HEK293 (cell line): ENCODE results near the gene DPYSL3.

Experiments
- ATF2 ChIP-seq: fragments of 450-650 bp; formaldehyde crosslinking; IDR thresholded peaks from 2 replicates; pipeline ENCODE4 v1.5.1; 2016; ENCODE audit warnings: missing biosample characterization, missing genetic modification characterization, low read depth
- GLI4 ChIP-seq: fragments of 450-650 bp; formaldehyde crosslinking; IDR thresholded peaks from 2 replicates; pipeline ENCODE4 v1.5.1; 2016; ENCODE audit warnings: missing biosample characterization, missing genetic modification characterization
- KLF17 ChIP-seq: fragments of 450-650 bp; formaldehyde crosslinking; IDR thresholded peaks from 2 replicates; pipeline ENCODE4 v1.5.1; 2016; ENCODE audit warnings: missing biosample characterization, missing genetic modification characterization
- OSR2 ChIP-seq: fragments of 450-650 bp; formaldehyde crosslinking; IDR thresholded peaks from 2 replicates; pipeline ENCODE4 v1.5.1; 2016; ENCODE audit warnings: missing biosample characterization, missing genetic modification characterization
- PRDM10 ChIP-seq: fragments of 450-650 bp; formaldehyde crosslinking; IDR thresholded peaks from 2 replicates; pipeline ENCODE4 v1.5.1; 2016; ENCODE audit warnings: missing biosample characterization, missing genetic modification characterization
- REST ChIP-seq: fragments of 450-650 bp; formaldehyde crosslinking; IDR thresholded peaks from 2 replicates; pipeline ENCODE4 v1.5.1; 2016; ENCODE audit warnings: missing biosample characterization, missing genetic modification characterization
- YY2 ChIP-seq: fragments of 450-650 bp; formaldehyde crosslinking; IDR thresholded peaks from 2 replicates; pipeline ENCODE4 v1.5.1; 2016; ENCODE audit warnings: missing biosample characterization, missing genetic modification characterization
- ZBTB1 ChIP-seq: fragments of 450-650 bp; formaldehyde crosslinking; IDR thresholded peaks from 2 replicates; pipeline ENCODE4 v1.5.1; 2016; ENCODE audit warnings: missing biosample characterization, missing genetic modification characterization
- ZBTB7A ChIP-seq: fragments of 450-650 bp; formaldehyde crosslinking; IDR thresholded peaks from 2 replicates; pipeline ENCODE4 v1.5.1; 2016; ENCODE audit warnings: low read depth, missing biosample characterization, missing genetic modification characterization
- ZNF114 ChIP-seq: fragments of 450-650 bp; formaldehyde crosslinking; IDR thresholded peaks from 2 replicates; pipeline ENCODE4 v1.5.0; 2017; ENCODE audit warnings: missing biosample characterization, missing genetic modification characterization
- ZNF148 ChIP-seq: fragments of 450-650 bp; formaldehyde crosslinking; IDR thresholded peaks from 2 replicates; pipeline ENCODE4 v1.5.0; 2017; ENCODE audit warnings: missing biosample characterization, missing genetic modification characterization, borderline replicate concordance
- ZNF174 ChIP-seq: fragments of 450-650 bp; formaldehyde crosslinking; IDR thresholded peaks from 2 replicates; pipeline ENCODE4 v1.5.0; 2017; ENCODE audit warnings: missing biosample characterization, mild to moderate bottlenecking, missing genetic modification characterization
- ZNF175 ChIP-seq: fragments of 450-650 bp; formaldehyde crosslinking; IDR thresholded peaks from 2 replicates; pipeline ENCODE4 v1.5.1; 2016; ENCODE audit warnings: missing biosample characterization, missing genetic modification characterization
- ZNF248 ChIP-seq: fragments of 450-650 bp; formaldehyde crosslinking; IDR thresholded peaks from 2 replicates; pipeline ENCODE4 v1.5.1; 2017; ENCODE audit warnings: missing biosample characterization, missing genetic modification characterization
- ZNF26 ChIP-seq: fragments of 450-650 bp; formaldehyde crosslinking; IDR thresholded peaks from 2 replicates; pipeline ENCODE4 v1.5.1; 2016; ENCODE audit warnings: missing biosample characterization, missing genetic modification characterization
- ZNF280D ChIP-seq: fragments of 450-650 bp; formaldehyde crosslinking; IDR thresholded peaks from 2 replicates; pipeline ENCODE4 v1.5.1; 2016; ENCODE audit warnings: missing biosample characterization, missing genetic modification characterization
- ZNF335 ChIP-seq: fragments of 450-650 bp; formaldehyde crosslinking; conservative IDR thresholded peaks from 2 replicates; pipeline ENCODE4 v1.5.1; 2016; ENCODE audit warnings: missing biosample characterization, missing genetic modification characterization
- ZNF473 ChIP-seq: fragments of 450-650 bp; formaldehyde crosslinking; IDR thresholded peaks from 2 replicates; pipeline ENCODE4 v1.5.1; 2017; ENCODE audit warnings: missing biosample characterization, missing genetic modification characterization
- ZNF610 ChIP-seq: fragments of 450-650 bp; formaldehyde crosslinking; IDR thresholded peaks from 2 replicates; pipeline ENCODE4 v1.5.1; 2016; ENCODE audit warnings: missing biosample characterization, missing genetic modification characterization, borderline replicate concordance
- ZNF654 ChIP-seq: fragments of 450-650 bp; formaldehyde crosslinking; IDR thresholded peaks from 2 replicates; pipeline ENCODE4 v1.5.1; 2016; ENCODE audit warnings: low read depth, missing biosample characterization, missing genetic modification characterization
- ZNF777 ChIP-seq: fragments of 450-650 bp; formaldehyde crosslinking; IDR thresholded peaks from 2 replicates; pipeline ENCODE4 v1.5.1; 2017; ENCODE audit warnings: missing biosample characterization, missing genetic modification characterization, borderline replicate concordance

DPYSL3 gene

GRCh38 chr5:147453875-147454814, 55.7 kb downstream of the DPYSL3 start (continued):
- no peak for TF ChIP-seq ZNF280D
- no peak for TF ChIP-seq ZBTB1 (tag by site-specific recombination)
- TF ChIP-seq OSR2 (tag by site-specific recombination) = no peak
- peak; percentile 81 for TF ChIP-seq PRDM10 (tag by site-specific recombination)
- TF ChIP-seq YY2 (tag by site-specific recombination) = no peak
- peak; percentile 24; the same call in 1 of the 2 replicates for TF ChIP-seq ZNF610
- no peak; the same call in 1 of the 2 replicates for TF ChIP-seq ZNF777 (tag by site-specific recombination)
- TF ChIP-seq ZNF148 (tag by site-specific recombination) = no peak
- peak; percentile 97 for TF ChIP-seq ZNF335 (tag by site-specific recombination)
- no peak for TF ChIP-seq ZNF175 (tag by site-specific recombination)
- no peak for TF ChIP-seq ATF2
- no peak for TF ChIP-seq ZBTB7A
- TF ChIP-seq ZNF26 (tag by site-specific recombination) = no peak
- TF ChIP-seq ZNF654 = peak; percentile 84
- TF ChIP-seq ZNF473 (tag by site-specific recombination) = no peak
- no peak for TF ChIP-seq REST (tag by site-specific recombination)
- TF ChIP-seq GLI4 (tag by site-specific recombination) = 0 out of 2 replicates have a peak, but pooled peaks have one; percentile 21
- TF ChIP-seq ZNF114 (tag by site-specific recombination) = no peak
- no peak for TF ChIP-seq ZNF248 (tag by site-specific recombination)
- TF ChIP-seq ZNF174 (tag by site-specific recombination) = no peak
- TF ChIP-seq KLF17 = no peak; the same call in 1 of the 2 replicates
